Choroid plexus epithelial cell (primary cell): ENCODE measurements around the gene FBH1.

ENCODE experiments used
- DNase-seq: peaks from one replicate; pipeline ENCODE4 v3.0.0-alpha.2; 2010; ENCODE audit warnings: low read depth
- H3K4me3 ChIP-seq: 2 replicates; pipeline ENCODE4 v1.5.1; 2011; ENCODE audit warnings: low read depth, mild to moderate bottlenecking, control low read depth, low read length, moderate library complexity
- TF ChIP-seq, protein P1 (sequence below): conservative IDR thresholded peaks from 2 replicates; pipeline ENCODE4 v1.5.1; 2011; ENCODE audit warnings: low read depth, mild to moderate bottlenecking, control low read depth, inconsistent platforms, low read length, moderate library complexity

The FBH1 gene

DNA sequence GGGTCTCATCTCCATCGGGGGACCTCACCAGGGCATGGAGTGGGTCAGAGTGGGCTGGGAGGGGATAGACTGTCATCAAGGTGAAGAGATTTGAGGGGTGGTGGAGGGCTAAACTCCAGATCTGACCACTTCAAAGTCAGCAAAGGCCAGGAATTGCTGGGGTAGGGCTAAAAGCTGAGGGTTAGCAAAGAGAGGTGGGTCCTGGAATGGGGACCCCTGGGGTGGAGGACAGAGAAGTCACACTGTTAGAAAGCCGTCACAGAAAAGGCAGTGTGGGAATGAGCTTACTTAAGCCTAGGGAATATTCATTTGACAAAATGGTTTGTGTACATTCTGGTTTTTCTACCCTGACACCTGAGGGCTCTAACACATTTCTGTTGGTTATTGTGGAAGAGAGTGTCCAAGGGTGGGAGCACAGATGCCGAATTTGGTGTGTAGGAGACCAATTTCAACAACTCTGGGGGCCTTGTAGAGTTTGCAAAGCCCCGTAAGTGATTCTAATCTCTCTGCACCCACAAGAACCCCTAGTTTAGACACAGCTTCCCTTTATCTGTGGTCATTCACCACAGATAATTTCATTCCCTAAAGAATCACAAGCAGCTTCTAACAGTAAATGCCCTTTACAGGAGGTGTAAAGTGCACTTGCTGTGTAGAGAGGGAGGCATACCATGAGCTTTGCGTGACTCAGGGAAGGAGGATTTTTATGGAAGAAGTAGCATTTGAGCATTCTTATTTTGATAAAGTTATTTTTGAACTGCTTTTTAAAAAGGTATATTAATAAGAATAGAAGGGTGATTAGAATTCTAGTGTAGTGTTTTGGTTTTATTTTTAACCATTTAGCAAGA lies 6.4 kb downstream of the FBH1 start:
- no peak overlapping the region for H3K4me3 ChIP-seq
- no peak for DNase-seq
- TF ChIP-seq, protein P1, sequence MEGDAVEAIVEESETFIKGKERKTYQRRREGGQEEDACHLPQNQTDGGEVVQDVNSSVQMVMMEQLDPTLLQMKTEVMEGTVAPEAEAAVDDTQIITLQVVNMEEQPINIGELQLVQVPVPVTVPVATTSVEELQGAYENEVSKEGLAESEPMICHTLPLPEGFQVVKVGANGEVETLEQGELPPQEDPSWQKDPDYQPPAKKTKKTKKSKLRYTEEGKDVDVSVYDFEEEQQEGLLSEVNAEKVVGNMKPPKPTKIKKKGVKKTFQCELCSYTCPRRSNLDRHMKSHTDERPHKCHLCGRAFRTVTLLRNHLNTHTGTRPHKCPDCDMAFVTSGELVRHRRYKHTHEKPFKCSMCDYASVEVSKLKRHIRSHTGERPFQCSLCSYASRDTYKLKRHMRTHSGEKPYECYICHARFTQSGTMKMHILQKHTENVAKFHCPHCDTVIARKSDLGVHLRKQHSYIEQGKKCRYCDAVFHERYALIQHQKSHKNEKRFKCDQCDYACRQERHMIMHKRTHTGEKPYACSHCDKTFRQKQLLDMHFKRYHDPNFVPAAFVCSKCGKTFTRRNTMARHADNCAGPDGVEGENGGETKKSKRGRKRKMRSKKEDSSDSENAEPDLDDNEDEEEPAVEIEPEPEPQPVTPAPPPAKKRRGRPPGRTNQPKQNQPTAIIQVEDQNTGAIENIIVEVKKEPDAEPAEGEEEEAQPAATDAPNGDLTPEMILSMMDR: no peak

DNA sequence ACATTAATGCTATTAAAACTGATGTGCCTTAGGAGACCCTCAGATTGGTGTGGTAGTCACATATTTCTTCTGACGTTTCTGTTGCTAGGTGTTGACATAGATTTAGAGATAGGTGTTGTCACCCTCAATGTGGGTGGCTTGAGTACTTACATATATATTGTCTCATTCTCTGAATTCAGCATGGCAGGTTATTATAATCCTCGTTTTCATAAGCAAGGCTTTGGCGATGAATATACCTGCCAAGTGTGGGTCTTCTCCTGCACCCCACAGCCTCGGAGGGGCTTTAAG lies 7.0 kb downstream of the FBH1 start:
- no peak overlapping the region for H3K4me3 ChIP-seq
- DNase-seq: no peak
- TF ChIP-seq, protein P1: no peak

DNA sequence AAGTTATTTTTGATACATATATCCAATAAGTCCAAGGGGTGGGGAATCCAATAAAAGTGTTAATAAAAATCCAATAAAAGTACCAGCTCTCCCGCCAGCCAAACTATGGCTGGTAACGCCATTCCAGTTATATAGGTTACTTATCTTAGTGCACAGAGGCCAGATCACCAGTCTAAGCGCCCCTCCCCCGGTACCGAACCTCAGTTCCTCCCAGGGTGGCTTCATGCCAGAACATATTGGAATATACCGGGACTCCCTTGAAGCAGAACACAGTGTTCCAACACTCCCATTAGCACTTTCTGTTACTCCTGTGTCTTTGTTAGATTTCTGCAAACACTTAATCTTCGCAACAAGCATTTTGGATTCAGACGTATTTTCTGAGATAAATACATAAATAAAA lies 7.5 kb downstream of the FBH1 start:
- DNase-seq: no peak
- H3K4me3 ChIP-seq: no peak overlapping the region
- TF ChIP-seq, protein P1: no peak

DNA sequence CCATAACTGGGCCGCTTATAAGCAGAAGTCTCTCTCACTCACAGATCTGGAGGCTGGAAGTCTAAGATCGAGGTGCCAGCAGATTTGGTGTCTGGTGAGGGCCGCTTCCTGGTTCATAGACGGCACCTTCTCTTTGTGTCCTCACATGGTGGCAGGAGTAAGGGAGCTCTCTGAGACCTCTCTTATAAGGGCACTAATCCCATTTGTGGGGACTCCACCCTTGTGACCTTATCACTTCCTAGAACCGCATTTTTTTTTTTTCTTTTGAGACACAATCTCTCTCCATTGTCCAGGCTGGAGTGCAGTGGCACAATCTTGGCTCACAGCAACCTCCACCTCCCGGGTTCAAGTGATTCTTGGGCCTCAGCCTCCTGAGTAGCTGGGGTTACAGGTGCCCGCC lies 8.1 kb downstream of the FBH1 start:
- H3K4me3 ChIP-seq: no peak overlapping the region
- no peak for DNase-seq
- TF ChIP-seq, protein P1: no peak

DNA sequence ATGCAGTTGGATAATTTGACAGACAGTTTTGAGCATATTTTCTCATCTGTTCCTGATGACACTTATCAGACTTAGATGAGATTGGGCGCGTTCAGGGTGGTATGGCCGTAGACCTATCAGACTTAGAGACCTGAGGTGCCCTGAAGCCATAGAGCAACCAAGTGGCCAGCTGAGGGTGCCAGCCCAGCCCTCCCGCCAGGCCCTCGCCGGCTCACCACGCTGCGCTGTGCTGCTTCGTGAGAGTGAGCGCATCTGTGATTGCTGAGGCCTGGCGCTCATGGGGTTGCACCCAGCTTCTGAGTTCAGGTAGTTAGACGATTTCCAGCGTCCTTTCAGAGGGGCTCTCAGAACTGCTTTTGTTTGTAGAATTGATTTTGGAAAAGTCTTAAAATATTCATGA lies 10.2 kb downstream of the FBH1 start:
- no peak for DNase-seq
- TF ChIP-seq, protein P1: no peak
- H3K4me3 ChIP-seq: no peak overlapping the region

DNA sequence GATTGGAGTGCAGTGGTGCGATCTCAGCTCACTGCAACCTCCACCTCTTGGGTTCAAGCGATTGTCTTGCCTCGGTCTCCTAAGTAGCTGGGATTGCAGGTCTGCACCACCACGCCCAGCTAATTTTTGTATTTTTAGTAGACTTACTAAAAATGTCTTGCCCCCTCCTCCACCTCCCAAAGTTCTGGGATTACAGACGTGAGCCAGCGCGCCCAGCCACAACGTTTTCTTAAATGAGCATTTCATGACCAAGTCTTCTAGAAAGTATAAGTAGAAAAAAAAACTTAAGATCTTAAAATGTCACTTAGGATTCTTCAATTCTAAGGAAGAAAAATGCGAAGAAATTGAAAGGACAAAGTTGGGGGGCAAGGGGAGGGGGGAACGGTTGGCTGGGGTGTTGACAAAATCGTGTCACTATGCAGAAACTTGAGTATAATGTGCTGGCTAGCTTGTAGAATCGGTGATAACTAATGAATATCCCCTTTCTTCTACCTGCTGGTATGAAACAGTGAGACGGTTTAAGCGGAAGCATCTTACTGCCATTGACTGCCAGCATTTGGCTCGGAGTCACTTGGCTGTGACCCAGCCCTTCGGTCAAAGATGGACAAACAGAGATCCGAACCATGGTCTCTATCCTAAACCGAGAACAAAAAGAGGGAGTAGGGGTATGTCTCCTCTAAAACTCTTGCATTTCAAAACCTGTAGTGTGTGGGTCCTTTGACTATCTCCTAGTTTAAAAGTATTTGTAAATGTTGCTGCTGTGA lies 12.7 kb downstream of the FBH1 start:
- H3K4me3 ChIP-seq: no peak overlapping the region
- DNase-seq: no peak
- TF ChIP-seq, protein P1: no peak

DNA sequence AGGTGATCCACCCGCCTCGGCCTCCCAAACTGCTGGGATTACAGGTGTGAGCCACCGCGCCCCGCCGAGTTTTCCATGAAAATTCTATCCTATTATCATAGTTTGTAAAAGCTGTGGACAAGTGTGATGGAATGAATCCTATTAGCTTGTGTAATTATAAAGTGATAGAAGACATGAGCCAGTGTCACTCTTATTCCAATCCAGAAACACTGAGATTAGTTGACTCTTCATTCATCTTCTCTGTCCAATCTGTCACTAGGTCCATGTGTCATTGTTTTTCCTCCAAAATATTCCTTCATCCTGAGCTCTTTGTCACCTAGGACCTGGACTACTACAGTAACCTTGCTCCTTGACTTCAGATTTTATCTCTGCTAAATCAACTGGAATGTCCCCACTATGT lies 13.5 kb downstream of the FBH1 start:
- H3K4me3 ChIP-seq: no peak overlapping the region
- TF ChIP-seq, protein P1: no peak
- DNase-seq: no peak
